CD4-positive, alpha-beta T cell treated with Interleukin-6 for 4 hours (primary cell): ENCODE results near the gene DEPDC1.

Experiments used
- DNase-seq: peaks from one replicate; pipeline ENCODE4 v3.0.0-alpha.2; 2020; ENCODE audit warnings: mixed read lengths

Gene DEPDC1

DNA sequence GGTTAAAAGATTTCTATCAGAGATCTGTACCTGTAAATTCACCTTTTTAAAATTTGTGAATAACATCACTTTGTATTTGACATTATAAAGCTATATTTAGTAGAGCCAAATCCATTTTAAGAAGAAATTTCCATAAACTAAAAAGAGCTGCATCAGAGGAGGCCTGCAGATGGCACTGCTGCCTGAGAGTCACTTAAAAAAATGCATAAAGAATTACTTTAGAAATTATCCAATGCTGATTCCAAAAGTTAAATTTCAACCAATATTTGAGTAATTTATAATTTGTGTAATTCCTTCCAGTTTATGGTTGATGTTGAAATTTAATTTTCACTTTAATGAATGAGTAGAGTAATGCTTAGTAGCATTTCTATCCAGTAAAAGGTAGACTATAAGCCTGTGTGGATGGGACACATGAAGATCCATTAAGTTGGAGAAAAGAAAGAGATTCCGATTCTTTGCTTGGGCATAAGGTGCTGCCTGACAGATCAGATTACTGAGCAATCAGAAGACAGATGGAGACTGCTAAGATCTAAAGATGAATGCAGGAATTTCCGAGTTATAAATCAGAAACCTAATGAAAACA lies 26.4 kb downstream of the DEPDC1 start:
- no peak for DNase-seq

DNA sequence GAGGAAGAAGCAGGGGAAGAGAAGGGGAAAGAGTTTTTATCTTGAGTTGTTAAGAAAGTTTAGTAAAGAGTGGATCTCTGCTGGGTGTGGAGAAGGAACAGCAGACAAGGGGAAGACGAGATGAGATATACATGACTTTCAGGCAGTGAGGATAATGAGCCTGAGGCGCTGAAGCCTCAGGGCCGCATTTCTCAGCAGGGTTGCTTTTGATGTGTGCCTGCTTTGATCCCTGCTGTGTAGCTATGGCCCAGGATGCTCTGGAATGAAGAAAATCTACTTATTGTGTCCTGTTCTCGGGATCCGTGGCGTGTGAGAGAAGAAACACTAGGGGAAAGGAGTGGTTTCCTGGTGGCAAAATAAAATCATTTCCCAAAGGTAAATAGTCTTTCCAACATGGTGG lies 32.0 kb downstream of the DEPDC1 start:
- no peak for DNase-seq

DNA sequence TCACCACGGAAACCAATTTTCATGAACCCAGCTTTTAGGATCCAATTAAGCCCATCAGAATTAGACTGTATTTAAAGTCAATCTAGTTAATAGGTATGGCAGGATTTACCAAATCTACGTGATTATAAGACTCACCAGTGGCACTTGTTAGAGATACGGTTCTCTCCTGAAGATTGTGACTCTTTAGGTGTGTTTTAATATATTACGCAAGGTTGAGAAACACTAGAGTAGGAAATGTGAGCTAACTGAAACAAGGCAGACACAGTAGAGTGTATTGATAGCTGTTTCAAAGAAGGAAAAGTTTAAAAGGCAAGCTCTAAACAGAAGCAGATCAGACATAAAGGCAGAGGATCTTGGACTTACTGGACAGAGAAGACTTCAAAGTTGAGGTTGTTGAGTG lies 35.9 kb downstream of the DEPDC1 start:
- no peak for DNase-seq

DNA sequence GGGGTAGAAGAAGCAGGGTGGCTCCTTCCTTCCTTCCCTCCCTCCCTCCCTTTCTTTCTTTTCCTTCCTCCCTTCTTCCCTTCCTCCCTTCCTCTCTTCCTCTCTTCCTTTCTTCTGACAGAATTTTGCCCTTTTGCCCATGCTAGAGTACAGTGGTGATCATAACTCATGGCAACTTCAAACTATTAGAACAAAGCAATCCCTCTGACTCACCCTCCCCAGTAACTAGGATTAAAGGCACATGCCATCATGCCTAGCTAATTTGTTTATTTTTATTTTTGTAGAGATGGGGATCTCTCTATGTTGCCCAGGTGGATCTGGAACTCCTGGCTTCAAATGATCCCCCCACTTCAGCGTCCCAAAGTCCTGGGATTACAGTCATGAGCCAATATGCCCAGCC lies 37.1 kb downstream of the DEPDC1 start:
- DNase-seq = no peak

DNA sequence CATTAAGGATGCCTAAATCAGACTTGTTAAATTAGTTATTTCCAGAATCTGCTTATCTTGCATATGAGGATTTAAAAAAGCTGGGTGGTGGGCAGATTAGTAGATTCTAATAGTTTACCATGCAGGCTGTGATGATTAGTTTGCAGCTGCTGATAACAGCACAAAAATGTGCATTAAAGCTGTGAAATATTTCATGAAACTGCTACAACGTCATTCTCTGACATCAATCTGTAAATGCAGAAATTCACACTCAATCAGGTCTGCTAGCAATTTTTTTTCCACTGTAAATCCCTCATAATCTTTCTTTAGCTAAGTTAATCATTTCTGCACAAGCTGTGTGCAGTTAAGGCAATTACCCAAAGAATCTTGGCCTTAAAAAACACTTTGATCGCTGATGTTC lies 37.8 kb downstream of the DEPDC1 start:
- no peak for DNase-seq

DNA sequence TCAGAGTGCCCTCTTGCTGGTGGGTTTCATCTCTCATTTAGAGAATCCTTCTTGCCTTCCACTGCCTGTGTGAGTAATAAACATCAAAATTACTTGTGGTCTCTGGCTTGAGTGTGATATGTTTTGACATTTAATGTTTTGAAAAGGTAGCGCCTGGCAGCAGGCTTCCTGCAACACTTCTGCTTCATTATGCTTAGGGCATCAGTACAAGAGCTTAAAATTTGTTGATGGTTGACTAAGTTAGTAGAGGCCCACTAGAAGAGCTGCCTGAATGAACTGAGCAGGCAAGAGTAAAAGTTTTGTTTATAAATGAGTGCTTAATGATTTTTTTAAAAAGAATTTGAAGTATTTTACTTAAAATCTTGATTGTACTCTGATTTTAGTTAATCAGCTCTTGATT lies 40.7 kb downstream of the DEPDC1 start:
- DNase-seq = no peak

DNA sequence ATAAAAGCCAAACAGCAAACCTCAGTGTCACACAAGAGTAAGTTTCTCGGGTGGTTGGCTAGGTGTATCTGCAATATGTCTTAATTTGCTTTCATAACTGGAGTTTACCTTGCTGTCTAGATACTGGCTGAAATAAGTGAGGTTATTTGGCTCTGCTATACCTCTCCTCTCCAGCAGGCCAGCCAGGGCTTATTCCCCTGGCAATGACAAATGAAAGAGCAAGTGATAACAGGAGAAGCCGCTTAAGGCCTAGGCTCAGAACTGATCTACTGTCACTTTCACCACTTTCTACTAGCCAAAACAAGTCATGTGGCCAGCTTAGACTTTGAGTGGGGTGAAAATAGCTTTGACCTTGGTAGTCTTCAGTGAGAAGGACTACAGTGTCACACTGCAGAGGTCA lies 42.3 kb downstream of the DEPDC1 start:
- no peak for DNase-seq

DNA sequence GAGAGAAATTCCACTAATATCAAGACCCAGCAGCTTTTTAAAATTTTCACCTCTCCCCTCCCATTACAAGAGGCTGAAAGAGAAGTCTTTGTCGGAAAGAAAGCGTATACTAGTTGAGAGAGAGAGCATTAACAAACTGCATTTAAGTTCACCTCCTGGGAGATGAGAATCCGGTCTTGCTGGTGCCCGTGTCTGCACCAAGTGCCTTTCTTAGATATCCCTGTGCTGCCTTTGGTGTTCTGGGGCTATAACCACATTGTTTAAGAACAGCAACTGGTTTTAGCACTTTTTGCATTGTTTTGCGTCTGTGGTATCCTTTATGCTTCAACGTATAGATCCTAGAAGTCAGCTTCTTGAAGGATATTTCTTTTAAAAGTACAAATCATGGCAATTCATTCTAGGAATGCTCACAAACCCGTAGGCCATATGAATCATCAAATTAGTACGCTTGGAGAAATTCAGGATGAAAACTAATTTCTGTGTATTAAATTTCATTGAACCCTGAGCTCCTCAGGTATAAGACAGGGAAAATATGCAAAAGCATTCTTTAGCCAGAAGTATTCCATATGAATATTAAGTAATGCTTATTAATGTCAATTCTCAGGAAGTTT lies 43.7 kb downstream of the DEPDC1 start:
- DNase-seq = no peak

DNA sequence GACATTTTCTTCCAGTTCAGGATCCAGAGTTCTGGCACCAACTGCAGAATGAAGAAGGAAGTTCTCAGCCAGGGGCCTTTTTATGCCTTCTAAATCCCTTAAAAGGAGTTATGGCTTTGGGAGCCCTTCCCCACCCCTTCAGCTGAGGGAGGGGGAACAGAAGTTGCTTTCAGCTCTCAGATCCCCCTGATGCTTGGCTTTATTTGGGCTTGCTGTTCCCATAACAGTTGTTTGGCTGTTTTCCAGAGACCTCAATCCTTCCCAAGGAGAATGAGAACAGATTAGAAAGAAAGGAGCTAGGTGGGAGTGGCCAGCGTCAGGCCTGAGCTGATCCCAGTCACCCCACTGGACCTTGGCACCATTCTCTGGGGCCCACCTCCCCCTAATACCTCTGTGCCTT lies 47.0 kb downstream of the DEPDC1 start, which contains the start of gene RPE65:
Gene RPE65 (minus strand): TSS at position 54 of the 400 bp plus-strand sequence. CDS start 49 bp downstream, at position 5.
- no peak for DNase-seq

DNA sequence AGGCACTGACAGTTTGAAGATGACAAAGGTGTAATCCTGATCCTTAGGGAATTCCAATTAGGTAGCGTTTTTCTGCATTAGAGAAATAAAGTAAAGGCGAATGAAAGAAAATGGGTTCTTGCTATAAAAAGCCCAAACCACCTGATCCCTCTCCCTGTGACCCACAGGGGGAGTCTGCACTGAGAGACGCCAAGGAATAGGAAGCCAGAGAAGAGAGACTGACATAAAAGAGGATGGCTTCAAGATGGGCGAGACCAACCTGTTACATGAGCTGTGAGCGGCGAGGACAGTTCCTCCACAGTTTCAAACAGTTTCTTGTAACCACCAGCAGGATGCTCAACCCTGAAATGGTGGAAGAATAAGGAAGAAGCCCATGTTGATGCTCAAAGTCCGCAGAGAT lies 48.5 kb downstream of the DEPDC1 start:
- no peak for DNase-seq

DNA sequence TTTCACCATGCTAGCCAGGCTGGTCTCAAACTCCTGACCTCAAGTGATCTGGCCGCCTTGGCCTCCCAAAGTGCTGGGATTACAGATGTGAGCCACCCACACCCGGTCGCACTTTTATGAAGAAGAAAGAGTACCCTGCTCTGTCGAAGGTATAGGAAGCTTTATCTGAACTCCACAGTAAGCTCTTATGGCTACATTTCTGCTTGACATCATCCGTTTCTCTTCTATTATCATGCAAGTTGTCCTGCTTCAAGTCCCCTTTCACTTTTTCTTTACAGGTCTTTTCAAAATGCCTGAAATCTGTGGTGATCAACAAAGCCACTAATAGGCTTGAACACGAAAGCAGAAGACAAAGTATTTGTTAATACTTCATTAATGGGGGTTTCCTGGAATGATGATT lies 51.2 kb downstream of the DEPDC1 start:
- no peak for DNase-seq

DNA sequence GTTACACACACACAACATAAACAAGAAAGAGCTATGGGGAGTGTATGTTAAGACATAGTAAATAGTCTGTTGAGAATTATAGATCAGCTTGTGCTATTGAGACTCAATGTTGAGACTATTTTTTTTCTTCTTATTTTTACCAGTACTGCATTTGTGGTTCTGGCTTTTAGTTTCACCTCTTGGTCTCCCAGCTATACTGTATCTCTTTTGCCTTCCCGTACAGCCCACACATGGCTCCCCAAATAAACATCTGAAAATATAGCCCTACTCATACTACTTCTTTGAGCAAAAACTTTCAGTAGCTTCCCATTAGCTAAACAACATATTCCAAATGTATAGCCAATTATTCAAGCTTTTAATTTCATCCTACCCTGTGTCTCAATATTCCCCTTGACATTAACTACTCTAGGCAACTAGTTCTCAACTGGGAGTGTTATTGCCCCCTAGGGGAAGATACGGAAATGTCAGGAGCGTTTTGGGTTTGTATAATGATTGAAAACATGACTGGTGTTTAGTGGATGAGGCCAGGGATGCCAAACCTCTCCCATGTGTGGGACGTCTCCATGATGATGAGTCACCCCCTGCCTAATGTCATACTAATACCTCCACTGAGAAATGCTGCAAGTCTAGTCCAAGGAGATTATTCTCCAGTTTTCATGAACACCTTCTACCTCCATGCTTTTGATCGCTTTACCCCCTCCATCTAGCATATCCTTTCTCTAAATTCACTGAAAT lies 53.9 kb downstream of the DEPDC1 start:
- DNase-seq = no peak

DNA sequence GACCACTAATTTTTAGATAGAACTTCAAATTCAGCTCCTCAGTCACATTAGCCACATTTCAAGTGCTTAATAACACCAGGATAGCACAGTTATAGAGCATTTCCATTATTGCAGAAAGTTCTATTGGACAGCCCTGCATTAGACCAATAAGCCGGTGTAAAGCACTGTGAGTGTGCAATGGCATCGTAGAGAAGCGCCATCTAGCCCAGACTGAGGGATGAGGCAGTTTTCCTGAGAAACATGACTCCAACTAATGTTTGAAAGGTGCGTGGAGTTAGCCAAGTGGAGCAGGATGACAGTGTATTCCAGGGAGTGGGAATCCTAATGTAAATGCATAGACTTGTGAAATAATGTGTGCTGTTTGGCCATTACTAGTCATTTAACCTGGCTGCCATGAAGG lies 54.9 kb downstream of the DEPDC1 start:
- no peak for DNase-seq

DNA sequence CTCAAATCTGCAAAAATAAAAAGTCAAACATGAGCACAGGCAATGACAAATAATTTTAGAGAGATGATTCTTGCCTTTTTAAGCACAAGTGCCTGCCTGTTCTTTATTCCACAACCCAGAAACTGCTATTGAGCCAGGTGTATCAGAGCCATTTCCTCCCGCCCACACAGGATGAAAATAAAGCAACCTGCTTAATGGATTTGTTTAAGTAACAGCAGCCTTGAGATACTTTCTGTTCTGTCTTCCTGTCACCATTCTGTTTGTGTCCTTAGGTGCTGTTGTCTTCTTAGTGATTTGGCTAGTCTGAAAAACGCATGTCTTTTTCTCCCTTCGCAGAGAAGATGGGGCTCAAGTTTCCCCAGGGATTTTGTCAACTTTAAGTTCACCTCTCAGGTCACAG lies 58.6 kb downstream of the DEPDC1 start:
- no peak for DNase-seq

DNA sequence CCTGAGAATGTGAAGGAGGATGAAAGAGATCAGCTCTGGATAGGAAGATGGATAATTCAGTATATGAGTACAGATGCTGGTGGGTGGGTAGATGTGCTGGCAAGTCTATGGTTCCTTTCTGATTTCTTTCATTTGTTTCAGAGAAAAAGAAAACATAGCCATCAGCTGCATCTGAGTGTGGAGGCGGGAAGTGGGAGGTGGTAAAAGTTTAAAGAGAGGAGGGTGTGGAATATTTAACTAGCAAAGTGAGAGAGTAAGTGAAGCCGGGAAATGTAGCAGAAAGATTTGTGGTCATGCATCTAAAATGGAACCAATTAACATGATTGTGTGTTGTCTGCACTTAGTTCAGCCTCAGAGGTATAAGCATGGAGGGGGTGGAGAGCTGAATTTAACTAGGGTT lies 63.5 kb downstream of the DEPDC1 start:
- no peak for DNase-seq

DNA sequence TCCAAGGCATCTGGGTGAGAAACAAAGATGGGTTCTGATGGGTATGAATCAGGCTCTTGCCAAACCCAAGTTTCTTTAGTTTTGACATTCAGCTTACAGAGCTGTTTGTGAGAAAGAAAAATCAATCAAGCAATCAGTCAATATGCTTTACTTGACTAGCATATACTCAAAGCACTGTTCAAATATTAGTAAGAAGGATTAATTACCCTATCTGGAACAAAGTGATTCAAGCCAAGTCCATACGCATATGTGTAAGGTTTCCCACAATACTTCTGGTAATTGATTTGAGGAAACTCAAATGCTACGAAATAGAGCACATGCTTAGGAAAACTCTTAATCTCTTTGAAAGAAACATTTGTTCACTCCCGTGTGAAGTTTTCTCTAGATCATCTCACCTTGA lies 65.8 kb downstream of the DEPDC1 start:
- DNase-seq = no peak

DNA sequence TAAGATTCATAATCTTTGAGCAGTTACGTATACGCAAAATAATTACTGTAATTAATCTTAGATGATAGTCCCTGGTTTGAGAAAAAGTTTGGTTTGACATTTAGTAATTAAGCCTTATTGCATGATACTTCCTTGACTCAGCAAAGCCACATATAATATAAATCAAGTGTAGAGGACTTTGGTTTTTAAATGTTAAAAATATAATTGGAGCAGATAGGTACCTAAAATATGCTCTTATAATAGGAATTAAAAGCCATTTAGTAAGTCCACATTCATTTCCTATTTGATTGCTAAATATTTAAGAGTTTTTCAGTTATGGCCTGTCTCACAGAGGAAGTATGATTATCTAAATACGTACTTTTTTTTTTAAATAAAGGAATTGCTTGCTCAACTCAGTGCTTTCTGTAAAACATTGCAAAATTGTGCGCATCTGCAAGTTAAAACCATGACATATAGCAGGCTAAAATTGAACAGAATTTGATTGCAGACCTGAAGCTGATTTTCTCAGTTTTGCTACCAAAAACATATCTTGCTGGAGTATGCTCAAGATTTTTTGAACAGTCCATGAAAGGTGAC lies 67.6 kb downstream of the DEPDC1 start:
- no peak for DNase-seq

DNA sequence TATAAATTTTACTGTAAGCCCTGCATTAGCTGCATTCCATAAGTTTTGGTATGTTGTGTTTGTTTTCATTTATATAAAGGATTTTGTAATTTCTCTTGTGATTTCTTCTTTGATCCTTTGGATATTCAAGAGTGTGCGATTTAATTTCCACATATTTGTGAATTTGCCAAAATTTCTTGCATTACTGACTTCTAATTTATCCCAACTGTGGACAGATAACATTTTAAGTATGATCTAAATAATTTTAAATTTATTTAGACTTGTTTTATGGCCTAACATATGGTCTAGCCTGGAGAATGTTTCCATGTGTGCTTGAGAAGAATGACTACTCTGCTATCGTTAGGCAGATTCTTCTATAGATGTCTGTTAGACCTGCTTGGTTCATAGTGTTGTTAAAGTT lies 70.3 kb downstream of the DEPDC1 start:
- DNase-seq = no peak
